H9 (cell line): ENCODE measurements around the gene CD300LG. TPM values are rescaled to one million over a fixed set of nuclear protein-coding genes. Genes with fewer than 3 reads are reported as not detected.

Experiments used
- DNase-seq: peaks from one replicate; pipeline ENCODE4 v3.0.0-alpha.2; 2017
- H2AFZ ChIP-seq: one replicate; pipeline ENCODE4 v1.6.1; 2013; ENCODE audit warnings: mild to moderate bottlenecking, low read length, control low read depth, moderate library complexity
- H2AK5ac ChIP-seq: 2 replicates; pipeline ENCODE4 v1.6.1; 2013; ENCODE audit warnings: low read length, control low read depth, mixed read lengths; ENCODE audit not compliant: insufficient read length
- H2BK120ac ChIP-seq: one replicate; pipeline ENCODE4 v1.6.1; 2013; ENCODE audit warnings: low read depth, mild to moderate bottlenecking, low read length, control low read depth, inconsistent platforms; ENCODE audit not compliant: poor library complexity, severe bottlenecking
- H2BK12ac ChIP-seq: 2 replicates; pipeline ENCODE4 v1.6.1; 2013; ENCODE audit warnings: low read length, control low read depth, mixed read lengths, low read depth; ENCODE audit not compliant: insufficient read length
- H2BK15ac ChIP-seq: 2 replicates; pipeline ENCODE4 v1.6.1; 2013; ENCODE audit warnings: low read depth, low read length, control low read depth
- H2BK20ac ChIP-seq: one replicate; pipeline ENCODE4 v1.6.1; 2013; ENCODE audit warnings: low read depth, mild to moderate bottlenecking, low read length, control low read depth, inconsistent platforms; ENCODE audit not compliant: poor library complexity, severe bottlenecking
- H2BK5ac ChIP-seq: 2 replicates; pipeline ENCODE4 v1.6.1; 2013; ENCODE audit warnings: low read length, control low read depth, mixed read lengths; ENCODE audit not compliant: insufficient read length
- H3K14ac ChIP-seq: 2 replicates; pipeline ENCODE4 v1.6.1; 2013; ENCODE audit warnings: low read length, control low read depth; ENCODE audit not compliant: insufficient read depth
- H3K18ac ChIP-seq: 2 replicates; pipeline ENCODE4 v1.6.1; 2013; ENCODE audit warnings: low read depth, mild to moderate bottlenecking, mixed read lengths, low read length, control low read depth; ENCODE audit not compliant: insufficient read length
- H3K23ac ChIP-seq: 2 replicates; pipeline ENCODE4 v1.6.1; 2013; ENCODE audit warnings: low read length, control low read depth, mixed read lengths, low read depth; ENCODE audit not compliant: insufficient read length
- H3K23me2 ChIP-seq: 2 replicates; pipeline ENCODE4 v1.6.1; 2013; ENCODE audit warnings: low read depth, mild to moderate bottlenecking, mixed read lengths, low read length, control low read depth; ENCODE audit not compliant: insufficient read length, poor library complexity, severe bottlenecking
- H3K27ac ChIP-seq: 2 replicates; pipeline ENCODE4 v1.5.1; 2013; ENCODE audit warnings: low read length, control low read depth, mixed read lengths, low read depth; ENCODE audit not compliant: insufficient read length
- H3K27me3 ChIP-seq: 2 replicates; pipeline ENCODE4 v1.6.1; 2013; ENCODE audit warnings: low read length, control low read depth, inconsistent platforms; ENCODE audit not compliant: insufficient read depth
- H3K4ac ChIP-seq: 2 replicates; pipeline ENCODE4 v1.6.1; 2013; ENCODE audit warnings: low read depth, mild to moderate bottlenecking, control low read depth, inconsistent platforms, low read length, moderate library complexity
- H3K4me1 ChIP-seq: 2 replicates; pipeline ENCODE4 v1.6.1; 2013; ENCODE audit warnings: low read length, control low read depth, inconsistent platforms; ENCODE audit not compliant: insufficient read depth
- H3K4me2 ChIP-seq: 2 replicates; pipeline ENCODE4 v1.6.1; 2013; ENCODE audit warnings: low read length, control low read depth, mixed read lengths; ENCODE audit not compliant: insufficient read length, insufficient read depth
- H3K56ac ChIP-seq: 2 replicates; pipeline ENCODE4 v1.6.1; 2013; ENCODE audit warnings: low read depth, mild to moderate bottlenecking, mixed read lengths, low read length, control low read depth; ENCODE audit not compliant: insufficient read length
- H3K79me1 ChIP-seq: 2 replicates; pipeline ENCODE4 v1.6.1; 2013; ENCODE audit warnings: low read depth, mild to moderate bottlenecking, moderate library complexity, low read length, control low read depth, inconsistent platforms; ENCODE audit not compliant: insufficient read depth, poor library complexity, severe bottlenecking
- H3K79me2 ChIP-seq: 2 replicates; pipeline ENCODE4 v1.6.1; 2013; ENCODE audit warnings: low read length, control low read depth, inconsistent platforms; ENCODE audit not compliant: insufficient read depth
- H3K9ac ChIP-seq: 2 replicates; pipeline ENCODE4 v1.6.1; 2013; ENCODE audit warnings: low read length, control low read depth, mixed read lengths; ENCODE audit not compliant: insufficient read length; ENCODE audit errors: extremely low read depth
- H3K9me3 ChIP-seq: one replicate; pipeline ENCODE4 v1.6.1; 2013; ENCODE audit warnings: low read depth, low read length, inconsistent platforms; ENCODE audit not compliant: control insufficient read depth
- H3T11ph ChIP-seq: one replicate; pipeline ENCODE4 v1.6.1; 2013; ENCODE audit warnings: mild to moderate bottlenecking, low read length, control low read depth, inconsistent platforms
- H4K20me1 ChIP-seq: one replicate; pipeline ENCODE4 v1.6.1; 2013; ENCODE audit not compliant: control insufficient read depth, insufficient read length, insufficient read depth
- H4K5ac ChIP-seq: 2 replicates; pipeline ENCODE4 v1.6.1; 2013; ENCODE audit warnings: low read depth, mild to moderate bottlenecking, mixed read lengths, low read length, control low read depth; ENCODE audit not compliant: insufficient read length
- H4K8ac ChIP-seq: replicated peaks from 2 replicates; pipeline ENCODE4 v1.6.1; 2013; ENCODE audit warnings: low read length, control low read depth, mixed read lengths, low read depth; ENCODE audit not compliant: insufficient read length
- H4K91ac ChIP-seq: 2 replicates; pipeline ENCODE4 v1.6.1; 2013; ENCODE audit warnings: low read depth, mild to moderate bottlenecking, moderate library complexity, mixed read lengths, low read length, control low read depth; ENCODE audit not compliant: insufficient read length
- H3K27ac Mint-ChIP-seq, 3 experiments: 2 replicates in 2 of 3; 3 replicates in 1 of 3; pipeline ENCODE4 v1.8.0; 2020 to 2021; ENCODE audit warnings: mixed read lengths in 3 of 3, mild to moderate bottlenecking in 1 of 3, moderate library complexity in 1 of 3
- H3K27me3 Mint-ChIP-seq: 2 replicates; pipeline ENCODE4 v1.8.0; 2021; ENCODE audit warnings: low read depth, mild to moderate bottlenecking, moderate library complexity, mixed read lengths
- H3K36me3 Mint-ChIP-seq, 3 experiments: 2 replicates in 2 of 3; 3 replicates in 1 of 3; pipeline ENCODE4 v1.8.0; 2020 to 2021; ENCODE audit warnings: low read depth in 3 of 3, mixed read lengths in 3 of 3; ENCODE audit not compliant: insufficient read depth in 1 of 3
- H3K4me1 Mint-ChIP-seq, 2 experiments: 2 replicates each; pipeline ENCODE4 v1.8.0; 2020; ENCODE audit warnings: mixed read lengths in 2 of 2
- H3K4me3 Mint-ChIP-seq, 2 experiments: 2 replicates in 1 of 2; 3 replicates in 1 of 2; pipeline ENCODE4 v1.8.0; 2020 to 2021; ENCODE audit warnings: mild to moderate bottlenecking in 2 of 2, mixed read lengths in 2 of 2, moderate library complexity in 1 of 2
- H3K9me3 Mint-ChIP-seq, 2 experiments: 2 replicates in 1 of 2; 3 replicates in 1 of 2; pipeline ENCODE4 v1.8.0; 2020; ENCODE audit warnings: mild to moderate bottlenecking in 2 of 2, mixed read lengths in 2 of 2, moderate library complexity in 1 of 2
- WGBS: extraction: QIAGEN DNeasy Blood & Tissue Kit; methylation state at CpG from one replicate; pipeline ENCODE4 v1.1.7; 2013; ENCODE audit warnings: missing lambda C conversion rate, low lambda C conversion rate, mixed read lengths; ENCODE audit not compliant: insufficient read length; ENCODE audit errors: extremely low coverage; 5-methylcytosine and 5-hydroxymethylcytosine counted together
- total RNA-seq: library from RNA; stranded (reverse); gene quantifications from 2 replicates; pipeline ENCODE4 v1.2.1, GENCODE V29; 2021
- TF ChIP-seq, protein P1 (sequence below): fragments of 200-600 bp; sonication (generic); conservative IDR thresholded peaks from 3 replicates; pipeline ENCODE4 v1.8.0; 2021; ENCODE audit warnings: antibody characterized with exemption, mild to moderate bottlenecking

The CD300LG gene
- total RNA-seq, 1 experiment from 2014 or later, result not detected

DNA sequence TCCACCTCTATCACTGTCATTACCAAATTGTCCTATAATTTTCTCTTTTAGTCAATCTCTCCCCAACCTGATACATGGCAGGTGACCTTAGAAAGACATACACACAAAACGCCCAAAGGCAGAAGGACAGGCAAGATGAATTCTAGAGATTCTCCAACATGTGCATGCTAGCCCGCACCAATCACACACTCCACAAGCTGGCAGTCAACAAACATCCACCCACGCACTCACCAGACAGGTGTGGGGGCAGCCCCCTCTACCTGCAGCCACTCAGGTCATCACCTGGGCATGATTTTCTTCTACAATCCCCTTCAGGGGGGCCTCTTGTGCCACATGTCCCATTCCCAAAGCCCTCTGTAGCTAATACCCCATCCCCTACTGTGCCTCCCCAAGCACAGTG lies 50.9 kb downstream of the CD300LG start:
- Histone ChIP-seq H2AFZ (no peak overlapping the region), H2BK5ac (no peak overlapping the region), H3K79me2 (0 out of 2 replicates have a peak, but pooled peaks cover 2% of the 10 kb centered on the region), H4K8ac (no peak overlapping the region), H3K27ac (no peak overlapping the region), H3K4ac (no peak overlapping the region), H3K18ac (no peak overlapping the region), H4K5ac (no peak overlapping the region), H3K23me2 (peaks cover 16% of the 10 kb centered on the region), H2BK120ac (no peak overlapping the region), H4K91ac (no peak overlapping the region), H3K56ac (no peak overlapping the region), H2BK15ac (no peak overlapping the region), H4K20me1 (peaks cover 2% of the 10 kb centered on the region), H2BK20ac (no peak overlapping the region), H2AK5ac (no peak overlapping the region), H3K4me2 (no peak overlapping the region), H3K9me3 (no peaks in the 10 kb centered on the region), H3K27me3 (no peaks in the 10 kb centered on the region), H3K14ac (no peak overlapping the region), H3K4me1 (peaks cover 12% of the 10 kb centered on the region), H2BK12ac (no peak overlapping the region), H3K23ac (no peak overlapping the region), H3T11ph (no peak overlapping the region), H3K79me1 (no peaks in the 10 kb centered on the region), H3K9ac (no peak overlapping the region)
- H3K4me1 Mint-ChIP-seq, result peaks cover 35 to 52% of the 10 kb centered on the region in 2 experiments
- H3K4me3 Mint-ChIP-seq, result no peak overlapping the region
- WGBS, result no CpG with 5 or more reads among the region's 3 CpGs
- H3K27me3 Mint-ChIP-seq, result peaks cover 25% of the 10 kb centered on the region
- DNase-seq, result no peak
- TF ChIP-seq, protein P1, sequence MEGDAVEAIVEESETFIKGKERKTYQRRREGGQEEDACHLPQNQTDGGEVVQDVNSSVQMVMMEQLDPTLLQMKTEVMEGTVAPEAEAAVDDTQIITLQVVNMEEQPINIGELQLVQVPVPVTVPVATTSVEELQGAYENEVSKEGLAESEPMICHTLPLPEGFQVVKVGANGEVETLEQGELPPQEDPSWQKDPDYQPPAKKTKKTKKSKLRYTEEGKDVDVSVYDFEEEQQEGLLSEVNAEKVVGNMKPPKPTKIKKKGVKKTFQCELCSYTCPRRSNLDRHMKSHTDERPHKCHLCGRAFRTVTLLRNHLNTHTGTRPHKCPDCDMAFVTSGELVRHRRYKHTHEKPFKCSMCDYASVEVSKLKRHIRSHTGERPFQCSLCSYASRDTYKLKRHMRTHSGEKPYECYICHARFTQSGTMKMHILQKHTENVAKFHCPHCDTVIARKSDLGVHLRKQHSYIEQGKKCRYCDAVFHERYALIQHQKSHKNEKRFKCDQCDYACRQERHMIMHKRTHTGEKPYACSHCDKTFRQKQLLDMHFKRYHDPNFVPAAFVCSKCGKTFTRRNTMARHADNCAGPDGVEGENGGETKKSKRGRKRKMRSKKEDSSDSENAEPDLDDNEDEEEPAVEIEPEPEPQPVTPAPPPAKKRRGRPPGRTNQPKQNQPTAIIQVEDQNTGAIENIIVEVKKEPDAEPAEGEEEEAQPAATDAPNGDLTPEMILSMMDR, result no peak
- no peak overlapping the region; a peak in 2 of 7 replicates for H3K27ac Mint-ChIP-seq
- no peaks in the 10 kb centered on the region for H3K9me3 Mint-ChIP-seq
- H3K36me3 Mint-ChIP-seq, result peaks cover 12 to 17% (median 15%) of the 10 kb centered on the region in 3 experiments; a peak in 5 of 7 replicates
